GM18505 (cell line): ENCODE data around the gene ST7.

Source experiments
- ATAC-seq: cut with Tn5 transposase; IDR thresholded peaks from one replicate; pipeline ENCODE4 v1.9.1; 2021; ENCODE audit not compliant: unreplicated experiment
- POLR2A ChIP-seq: IDR thresholded peaks from 4 replicates; pipeline ENCODE4 v1.6.1; 2011; ENCODE audit warnings: borderline replicate concordance; ENCODE audit not compliant: insufficient read depth, insufficient read length; ENCODE audit errors: extremely low read depth

Gene ST7

GRCh38 chr7:116998567-116999175, 45.4 kb downstream of the ST7 start:
- TF ChIP-seq POLR2A: no peak
- no peak for ATAC-seq

DNA sequence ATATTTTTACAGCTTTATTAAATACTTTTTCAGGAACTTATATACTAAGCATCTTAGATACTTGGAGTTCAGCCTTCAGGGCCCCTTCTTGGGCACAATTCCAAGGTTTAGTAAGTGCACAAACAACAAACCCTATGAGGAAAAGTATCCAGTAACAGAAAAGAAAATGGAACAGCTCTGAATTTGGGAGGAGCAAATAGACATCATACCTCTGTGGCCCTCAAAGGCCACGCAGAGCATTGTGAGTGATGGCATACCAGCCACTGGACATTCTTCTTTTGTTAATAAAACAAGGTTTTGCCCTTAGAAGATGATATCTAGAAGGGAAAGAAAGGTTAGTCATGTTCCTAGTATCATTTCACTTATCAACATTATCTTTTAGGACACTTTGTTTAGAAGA, 46.0 kb downstream of the ST7 start:
- ATAC-seq: no peak
- TF ChIP-seq POLR2A: no peak

GRCh38 chr7:117001283-117001682, 48.0 kb downstream of the ST7 start:
- no peak for TF ChIP-seq POLR2A
- ATAC-seq: no peak

DNA sequence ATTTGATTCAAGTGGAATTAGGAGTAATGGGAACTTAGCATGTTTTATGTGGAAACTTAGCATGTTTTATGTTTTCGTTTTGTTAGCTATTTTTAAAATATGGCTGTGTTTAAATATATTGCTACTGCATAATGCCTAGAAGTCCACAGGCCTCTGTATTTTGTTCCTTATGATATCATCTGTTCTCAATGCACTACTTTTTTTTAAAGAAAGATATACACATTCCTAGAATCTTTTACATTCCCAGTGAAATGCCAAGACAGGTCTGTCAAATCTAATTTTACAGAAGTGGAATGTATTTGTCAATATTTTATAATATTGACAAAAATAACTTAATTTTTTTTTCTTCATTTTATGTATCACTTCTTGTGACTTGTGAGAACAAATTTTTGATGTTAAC, 51.6 kb downstream of the ST7 start:
- no peak for TF ChIP-seq POLR2A
- no peak for ATAC-seq

DNA sequence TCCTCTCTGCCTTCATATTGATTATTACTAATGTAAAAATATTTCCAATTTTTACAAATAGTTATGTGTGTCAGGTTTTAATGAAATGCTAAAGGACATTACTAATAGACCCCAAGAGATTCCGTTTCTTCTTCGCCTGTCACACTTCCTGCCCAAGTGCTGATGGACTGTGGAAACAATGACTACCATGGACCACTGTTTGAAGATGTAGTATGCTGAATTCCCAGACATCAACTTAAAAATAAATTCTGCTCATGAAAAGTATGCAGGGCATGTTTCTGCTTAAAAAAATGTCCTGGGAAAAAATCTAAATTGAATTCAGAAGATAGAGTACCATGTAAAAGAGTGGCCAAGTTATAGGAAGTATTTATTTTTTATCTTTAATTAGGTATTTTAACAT, 52.1 kb downstream of the ST7 start:
- no peak for ATAC-seq
- no peak for TF ChIP-seq POLR2A

- ATAC-seq: no peak
Measured at GRCh38 chr7:117006907-117007684, 53.8 kb downstream of the ST7 start.

GRCh38 chr7:117008118-117008885, 55.0 kb downstream of the ST7 start:
- no peak for ATAC-seq
- no peak for TF ChIP-seq POLR2A

More at GRCh38 chr7:117006907-117007684, 53.8 kb downstream of the ST7 start:
- no peak for TF ChIP-seq POLR2A

DNA sequence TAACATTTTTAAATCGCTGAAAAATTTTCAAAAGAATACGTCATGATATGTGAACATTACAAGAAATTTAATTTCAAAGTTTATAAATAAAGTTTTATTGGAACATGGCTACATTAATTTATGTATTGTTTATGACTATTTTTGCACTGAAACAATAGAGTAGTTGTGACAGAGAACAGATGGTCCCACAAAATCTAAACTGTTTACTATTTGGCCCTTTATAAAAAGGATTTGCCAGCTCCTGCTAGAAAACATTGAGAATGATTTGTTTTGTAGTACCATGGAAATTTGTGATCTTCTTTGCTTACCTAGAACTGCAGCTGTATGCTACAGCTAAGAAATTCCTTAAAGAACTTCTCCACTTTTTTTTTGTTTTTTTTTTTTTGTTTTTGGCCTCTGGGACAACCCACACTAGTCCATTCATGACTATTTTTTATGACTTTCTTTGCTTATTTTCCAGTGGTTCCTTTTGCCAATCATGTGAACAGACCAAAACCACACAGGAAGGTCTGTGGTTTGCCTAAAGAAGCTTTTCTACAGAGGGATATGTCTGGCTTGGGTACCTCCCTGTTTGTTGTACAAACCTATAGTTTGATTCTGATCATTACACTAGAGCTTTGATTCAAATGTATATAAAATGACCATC, 55.7 kb downstream of the ST7 start:
- no peak for TF ChIP-seq POLR2A
- peak; percentile 19 for ATAC-seq

DNA sequence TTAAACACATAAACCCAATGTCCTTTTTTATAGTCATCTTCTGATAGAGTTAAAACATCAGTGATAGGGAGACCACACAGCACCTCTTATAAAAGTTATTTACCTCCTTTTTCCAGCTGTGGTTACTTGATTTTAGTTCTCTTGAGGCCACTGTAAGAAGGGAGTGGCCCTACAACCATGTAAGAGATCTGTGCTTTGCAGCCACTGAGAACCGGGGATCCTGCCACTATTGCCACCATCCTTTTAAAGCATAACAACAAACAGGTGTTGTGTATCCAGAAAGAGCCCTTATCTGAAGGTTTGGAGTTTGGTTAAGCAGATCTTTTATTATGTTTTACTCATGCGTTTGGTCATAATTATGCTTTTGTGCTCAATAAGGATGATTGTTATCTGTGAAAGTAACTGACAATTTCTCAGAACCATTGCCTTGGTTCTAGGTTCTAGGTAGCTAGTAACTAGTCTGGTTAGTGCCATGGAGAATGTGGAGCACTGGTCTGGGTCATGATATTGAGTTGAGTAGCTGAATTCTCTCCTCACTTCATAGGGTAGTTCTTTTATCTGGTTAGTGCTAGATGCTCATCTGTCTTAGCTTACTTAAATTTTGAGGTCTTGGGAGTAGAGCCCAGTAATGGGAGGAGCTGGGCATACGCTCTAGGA, 56.5 kb downstream of the ST7 start:
- TF ChIP-seq POLR2A: no peak
- no peak for ATAC-seq

GRCh38 chr7:117010375-117011133, 57.3 kb downstream of the ST7 start:
- peak; percentile 35 for ATAC-seq
- TF ChIP-seq POLR2A: peak; percentile 38

DNA sequence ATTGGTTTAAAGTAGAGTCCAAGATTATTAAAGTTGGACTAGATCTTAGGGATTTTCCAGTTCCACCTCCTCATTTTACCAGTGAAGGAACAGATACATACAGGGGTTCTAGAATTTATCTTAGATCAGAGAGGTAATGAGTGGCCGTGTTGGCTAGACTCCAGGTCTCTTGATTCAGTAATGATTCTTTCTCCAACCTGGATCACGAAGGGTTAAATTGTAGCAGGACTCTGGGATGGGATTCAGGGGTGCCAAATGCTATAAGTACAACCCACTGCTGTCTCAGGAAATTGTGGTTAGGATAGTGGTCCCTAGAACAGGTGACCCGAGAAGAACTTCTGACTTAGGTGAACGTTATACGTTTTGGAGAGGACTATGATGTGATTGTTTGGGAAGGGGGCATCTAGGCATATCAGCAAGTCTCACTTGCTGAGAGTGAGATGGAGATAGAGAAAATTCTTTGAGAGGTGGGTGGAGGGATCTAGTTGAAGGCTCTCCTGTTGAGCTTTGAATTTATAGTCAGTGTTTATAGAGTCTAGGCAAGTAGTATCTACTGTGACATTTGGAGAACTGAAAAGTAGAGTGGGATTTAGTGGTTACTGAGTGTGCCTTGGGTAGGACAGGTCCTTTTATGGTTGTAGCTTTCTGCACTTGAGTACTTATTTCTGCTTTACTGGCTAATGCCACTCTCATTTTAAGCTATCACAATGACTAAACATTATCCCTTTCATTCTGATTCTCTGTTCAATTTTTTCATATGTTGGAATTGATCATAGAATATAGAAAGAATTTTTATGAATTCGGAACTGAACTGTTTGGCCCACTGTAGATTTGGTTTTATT, 58.3 kb downstream of the ST7 start:
- peak; percentile 79 for ATAC-seq
- TF ChIP-seq POLR2A: peak; percentile 42
